ENCODE results near the gene WRAP53. TPM values are rescaled to one million over a fixed set of nuclear protein-coding genes. Genes with fewer than 3 reads are reported as not detected.

Gene WRAP53
- total and polyA plus RNA-seq, 2 of the 13 experiments (the other 11 are each of a cell fraction or from before 2014, with no cell fraction given), result 7.0 to 19.5 TPM

DNA sequence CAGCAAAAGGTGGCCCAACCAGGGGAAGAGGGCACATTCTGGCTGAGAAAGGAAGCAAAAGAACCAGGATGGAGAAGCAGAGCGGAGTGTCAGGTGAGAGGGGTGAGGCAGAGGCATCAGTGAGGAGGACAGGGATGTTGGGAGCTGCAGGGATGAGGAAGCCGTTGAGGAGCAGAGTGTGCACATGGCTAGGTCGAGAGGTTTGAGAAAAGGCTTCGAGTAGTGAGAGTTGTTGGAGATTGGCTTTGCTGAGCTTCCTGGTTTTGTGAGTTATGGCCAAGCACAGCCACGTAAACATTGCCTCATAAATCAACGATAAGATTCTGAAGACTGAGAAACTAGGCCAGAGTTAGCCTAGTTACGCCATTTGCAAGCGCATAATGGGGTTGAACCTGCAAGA lies 56.1 kb downstream of the WRAP53 start:
- in situ Hi-C loops (cut with HindIII; ENCODE audit: extremely low pct_ligation_motif_present, low pct_unique_long_range_greater_than_20kb) (no loop called here), intact Hi-C loops (cut with micrococcal nuclease; ENCODE audit: unreplicated experiment) (loop anchor here (5.0 kb wide), 2 partner anchors 78 to 248 kb away; no protein-coding TSS in a partner anchor)
- H4K20me1 ChIP-seq (ENCODE audit: insufficient read depth, low read length), result no peaks in the 10 kb centered on the region
- no peaks in the 10 kb centered on the region for H3K36me3 ChIP-seq (replicated peaks in 1 of 2; ENCODE audit: control insufficient read depth in 1 of 2, insufficient read depth in 2 of 2, low read length in 2 of 2)
- ChIA-PET POLR2A (interaction anchor here (0.7 kb wide), 1 partner anchor 312 kb away, joined by 3 read pairs; no protein-coding TSS in a partner anchor), CTCF (ENCODE audit: low intra/inter-chr PET ratio, low total read pairs) (interaction anchor here (0.6 to 1.4 kb wide), 5 partner anchors 8 to 394 kb away, joined by 3 to 15 read pairs (median 3); no protein-coding TSS in a partner anchor)
- WGBS (ENCODE audit: low lambda C conversion rate), result 39% methylated on average over 7 of the region's 8 CpGs
- no peaks in the 10 kb centered on the region for H3K9me3 ChIP-seq (ENCODE audit: low read length)
- H3K27ac ChIP-seq (ENCODE audit: extremely low read length, insufficient read depth, low read length), result no peak overlapping the region
- no peaks in the 10 kb centered on the region for H3K79me2 ChIP-seq (ENCODE audit: insufficient read depth, low read length)
- no peak overlapping the region for H3K4me3 ChIP-seq (replicated peaks in 1 of 3; ENCODE audit: insufficient read depth in 1 of 3, low read depth in 2 of 3, low read length in 3 of 3)
- no peak for ATAC-seq
- no peak for DNase-seq (ENCODE audit: low spot score)
- H3K27me3 ChIP-seq (ENCODE audit: control insufficient read depth in 1 of 2, insufficient read depth in 2 of 2, low read length in 2 of 2), result peaks cover 1 to 29% of the 10 kb centered on the region in 2 experiments; a peak in 4 of 5 replicates
- TF ChIP-seq ETV5 (CRISPR knock-in tag; IDR thresholded peaks at IDR 0.05; ENCODE audit: borderline replicate concordance) (no peak), ZBTB10 (CRISPR knock-in tag; IDR thresholded peaks at IDR 0.05; ENCODE audit: borderline replicate concordance) (no peak), CREM (IDR thresholded peaks at IDR 0.05) (no peak), CREM (CRISPR knock-in tag; IDR thresholded peaks at IDR 0.05) (no peak), GMEB1 (CRISPR knock-in tag; IDR thresholded peaks at IDR 0.05; ENCODE audit: borderline replicate concordance) (no peak)
- BruUV-seq (replicated peaks), result no TSS peak
- H3K4me1 ChIP-seq (ENCODE audit: insufficient read depth, low read length), result peaks cover 37% of the 10 kb centered on the region
- no peak overlapping the region for H2AFZ ChIP-seq (ENCODE audit: low read length)
- no peak for FAIRE-seq
- H3K9ac ChIP-seq (ENCODE audit: insufficient read depth, low read depth, low read length), result no peak overlapping the region
- H3K4me2 ChIP-seq (ENCODE audit: low read depth, low read length), result no peak overlapping the region
